Pancreas (tissue), 10 donors: ENCODE measurements around the gene PPP3CA. TPM values are rescaled to one million over a fixed set of nuclear protein-coding genes. Genes with fewer than 3 reads are reported as not detected.

Experiments
- ATAC-seq, 4 donors: fragments of 200-7000 bp; cut with Tn5 transposase; one replicate each; pipeline versions ENCODE4 v1.8.0 to v1.9.1; 2020; ENCODE audit warnings: mild to moderate bottlenecking in 4 of 4, moderate library complexity in 4 of 4
- DNase-seq, 6 donors: peaks; one replicate each; pipeline ENCODE4 v3.0.0-alpha.2; 2020
- FAIRE-seq: peaks from 2 replicates; lab custom pipeline; 2012; peaks lifted over from hg19 to GRCh38; lab: Jason Lieb, UNC
- H3K27ac ChIP-seq, 4 donors: fragments of 200-600 bp; sonication (generic); 1 replicate in 3 of 4; 2 replicates in 1 of 4; pipeline versions ENCODE4 v1.5.0 to v1.8.0; 2020
- H3K27me3 ChIP-seq, 4 donors: fragments of 200-600 bp; one replicate each; pipeline ENCODE4 v1.8.0; 2021
- H3K36me3 ChIP-seq, 3 donors: fragments of 200-600 bp; sonication (generic) in 1 of 3; one replicate each; pipeline versions ENCODE4 v1.5.0 to v1.8.0; 2020 to 2021
- H3K4me1 ChIP-seq, 3 donors: fragments of 200-600 bp; one replicate each; pipeline ENCODE4 v1.8.0; 2021
- H3K4me3 ChIP-seq, 4 donors: fragments of 200-600 bp; sonication (generic) in 2 of 4; one replicate each; pipeline versions ENCODE4 v1.5.0 to v1.8.0; 2020 to 2021
- H3K9me3 ChIP-seq, 4 donors: fragments of 200-600 bp; one replicate each; pipeline ENCODE4 v1.8.0; 2021
- WGBS, 2 donors: extraction: QIAGEN DNeasy Blood & Tissue Kit; methylation state at CpG; one replicate each; pipeline ENCODE4 v1.1.7; 2013; 5-methylcytosine and 5-hydroxymethylcytosine counted together
- intact Hi-C, 3 donors: fragments of 100-400 bp; cut with DNase I; formaldehyde crosslinking; loops; one replicate each; pipeline versions ENCODE4 v1.11.1 to v1.14.2; 2022
- polyA plus RNA-seq, 2 donors: library from polyadenylated mRNA; stranded (reverse); fragments of 200-250 nt; gene quantifications; one replicate each; pipeline ENCODE4 v1.2.3, GENCODE V29; 2013
- total RNA-seq, 6 donors: library from RNA; stranded (reverse); fragmentation: NEBNext Ultra II Directional in 4 of 6; extraction: Animal tissue kit (Norgen Biotek cat#: 25700) in 4 of 6; gene quantifications; one replicate each; pipeline versions ENCODE4 v1.2.1 to v1.2.4, GENCODE V29; 2021 to 2023
- TF ChIP-seq, protein P1 (sequence below), 4 donors: fragments of 200-600 bp; sonication (generic) in 3 of 4; IDR thresholded peaks; one replicate each; pipeline versions ENCODE4 v1.5.0 to v1.8.0; 2021; ENCODE audit warnings: antibody characterized with exemption in 4 of 4
- donor health status: healthy with polysubstance abuse.
- donor health status: DM: no; HTN: no; CAD: no; lungs with moderate emphysema.
- donor health status: DM: no; HTN: no; CAD: no.
- donor health status: control.
- donor health status: control.
- donor health status: Bipolar disorder and iron deficiency.
- donor health status: DM: yes; HTN: yes; CAD: no.
- donor health status: DM: no; HTN: no; CAD: no.
- donor health status: DM: no; HTN: no; CAD: no.
- donor health status: DM: yes; HTN: yes; CAD: no.

The PPP3CA gene
- total and polyA plus RNA-seq, 8 donors, result 4.9 to 22.7 (median 10.3) TPM

GRCh38 chr4:101218346-101218745 is 129.0 kb downstream of the PPP3CA start:
- 73 to 81% methylated on average over 3 of the region's 3 CpGs for WGBS, 2 donors
- ATAC-seq, result no peak
- FAIRE-seq, result no peak
- Histone ChIP-seq H3K9me3 (no peaks in the 10 kb centered on the region), H3K36me3 (no peaks in the 10 kb centered on the region), H3K4me1 (peaks cover 15 to 34% (median 17%) of the 10 kb centered on the region in 3 donors), H3K4me3 (no peak overlapping the region), H3K27me3 (no peaks in the 10 kb centered on the region), H3K27ac (no peak overlapping the region)
- TF ChIP-seq, protein P1, sequence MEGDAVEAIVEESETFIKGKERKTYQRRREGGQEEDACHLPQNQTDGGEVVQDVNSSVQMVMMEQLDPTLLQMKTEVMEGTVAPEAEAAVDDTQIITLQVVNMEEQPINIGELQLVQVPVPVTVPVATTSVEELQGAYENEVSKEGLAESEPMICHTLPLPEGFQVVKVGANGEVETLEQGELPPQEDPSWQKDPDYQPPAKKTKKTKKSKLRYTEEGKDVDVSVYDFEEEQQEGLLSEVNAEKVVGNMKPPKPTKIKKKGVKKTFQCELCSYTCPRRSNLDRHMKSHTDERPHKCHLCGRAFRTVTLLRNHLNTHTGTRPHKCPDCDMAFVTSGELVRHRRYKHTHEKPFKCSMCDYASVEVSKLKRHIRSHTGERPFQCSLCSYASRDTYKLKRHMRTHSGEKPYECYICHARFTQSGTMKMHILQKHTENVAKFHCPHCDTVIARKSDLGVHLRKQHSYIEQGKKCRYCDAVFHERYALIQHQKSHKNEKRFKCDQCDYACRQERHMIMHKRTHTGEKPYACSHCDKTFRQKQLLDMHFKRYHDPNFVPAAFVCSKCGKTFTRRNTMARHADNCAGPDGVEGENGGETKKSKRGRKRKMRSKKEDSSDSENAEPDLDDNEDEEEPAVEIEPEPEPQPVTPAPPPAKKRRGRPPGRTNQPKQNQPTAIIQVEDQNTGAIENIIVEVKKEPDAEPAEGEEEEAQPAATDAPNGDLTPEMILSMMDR (IDR thresholded peaks at IDR 0.05), result no peak
- intact Hi-C loops, result no loop called here
- no peak for DNase-seq

DNA sequence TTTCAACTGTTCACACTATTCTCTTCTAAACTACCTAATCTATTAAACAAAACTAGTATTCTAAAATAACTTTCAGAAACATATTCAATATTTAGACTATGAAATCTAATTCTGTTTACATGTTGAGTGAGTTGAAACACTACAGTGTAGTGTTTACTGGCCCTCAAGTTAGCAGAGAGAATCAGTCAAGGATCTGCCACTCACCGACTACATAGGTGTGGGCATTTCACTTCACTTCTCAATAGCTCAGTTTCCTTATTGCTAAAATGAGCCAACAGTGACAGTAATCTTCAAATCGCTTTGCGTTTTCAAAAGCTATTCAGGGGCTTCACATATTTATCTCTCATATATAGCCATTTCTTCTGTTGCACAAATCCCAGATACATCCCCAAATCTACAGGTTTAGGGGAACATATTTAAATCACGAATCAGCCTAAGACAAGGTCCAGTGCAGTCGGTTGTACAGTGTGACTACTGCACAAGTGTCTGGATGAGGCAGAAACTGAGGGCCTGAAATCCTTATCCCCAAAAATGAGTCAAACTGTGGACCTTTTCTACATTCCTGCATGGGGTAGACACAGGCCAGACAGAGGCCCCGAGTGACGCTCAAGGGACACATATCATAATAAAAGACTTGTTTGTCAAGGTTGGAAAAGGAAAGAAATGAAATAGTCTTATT is 129.8 kb downstream of the PPP3CA start:
- TF ChIP-seq, protein P1 (IDR thresholded peaks at IDR 0.05), result no peak
- no peak for DNase-seq
- H3K4me1 ChIP-seq, result peaks cover 8 to 26% (median 12%) of the 10 kb centered on the region in 3 donors
- ATAC-seq, result no peak
- no peaks in the 10 kb centered on the region for H3K9me3 ChIP-seq
- FAIRE-seq, result no peak
- no peak overlapping the region for H3K4me3 ChIP-seq
- no peaks in the 10 kb centered on the region for H3K27me3 ChIP-seq
- no peaks in the 10 kb centered on the region for H3K36me3 ChIP-seq
- no peak overlapping the region for H3K27ac ChIP-seq
- intact Hi-C loops, result no loop called here
- WGBS, 2 donors, result 87 to 92% methylated on average over 7 of the region's 7 CpGs

DNA sequence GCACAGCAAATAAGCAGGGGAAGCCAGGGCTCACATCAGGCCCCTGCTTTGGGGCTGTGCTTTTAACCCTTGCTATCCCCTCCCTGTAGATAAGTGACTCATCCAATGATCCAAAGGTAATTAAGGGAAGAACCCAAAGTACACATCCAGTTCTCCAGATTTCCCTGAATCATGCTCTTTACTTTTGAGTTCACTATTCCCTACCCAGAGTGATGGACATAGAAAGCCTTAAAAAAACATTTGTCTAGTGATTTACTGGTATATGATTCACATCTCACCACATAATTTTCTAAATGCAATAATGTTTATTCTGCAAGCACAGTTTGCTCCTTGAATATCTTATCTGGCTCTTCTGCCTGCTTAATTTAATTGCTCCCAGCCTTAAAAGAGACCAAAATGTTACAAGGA is 136.2 kb downstream of the PPP3CA start:
- DNase-seq, result no peak
- intact Hi-C loops, result no loop called here
- peak in 1 of 4 donors; percentile 50 for ATAC-seq
- H3K9me3 ChIP-seq, result no peaks in the 10 kb centered on the region
- no peaks in the 10 kb centered on the region for H3K36me3 ChIP-seq
- H3K4me3 ChIP-seq, result no peak overlapping the region
- no peaks in the 10 kb centered on the region for H3K27me3 ChIP-seq
- H3K4me1 ChIP-seq, result peaks cover 0 to 6% (median 0%) of the 10 kb centered on the region in 3 donors
- H3K27ac ChIP-seq, result no peak overlapping the region
- TF ChIP-seq, protein P1 (IDR thresholded peaks at IDR 0.05), result no peak
- FAIRE-seq, result no peak

- FAIRE-seq, result no peak
- 52 to 56% methylated on average over 1 of the region's 1 CpG for WGBS, 2 donors
- Histone ChIP-seq H3K4me1 (peaks cover 0 to 4% (median 0%) of the 10 kb centered on the region in 3 donors), H3K9me3 (no peaks in the 10 kb centered on the region), H3K27me3 (no peaks in the 10 kb centered on the region), H3K4me3 (no peak overlapping the region), H3K36me3 (no peaks in the 10 kb centered on the region), H3K27ac (no peak overlapping the region)
- ATAC-seq, result no peak
- intact Hi-C loops, result no loop called here
- TF ChIP-seq, protein P1 (IDR thresholded peaks at IDR 0.05), result no peak
- DNase-seq, result no peak
These were observed 137.0 kb downstream of the PPP3CA start for GRCh38 chr4:101210331-101210730.

DNA sequence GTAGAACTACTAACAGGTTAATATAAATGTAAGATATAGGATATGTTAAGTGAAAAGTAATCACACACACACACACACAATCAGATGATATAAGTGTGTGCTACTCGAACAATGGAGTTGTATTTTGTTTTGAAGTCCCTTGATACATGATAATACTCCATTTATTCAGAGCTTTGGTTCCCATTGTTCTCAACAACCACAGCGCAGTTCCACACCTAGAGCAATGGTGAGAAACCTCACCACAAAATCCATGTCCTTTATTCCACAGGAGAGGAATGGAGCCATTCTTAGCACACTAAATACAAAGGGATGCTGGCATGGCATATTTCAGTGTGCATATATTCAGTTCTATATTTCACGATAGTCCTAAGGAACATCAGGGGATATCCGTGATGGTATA is 139.2 kb downstream of the PPP3CA start:
- Histone ChIP-seq H3K27me3 (no peaks in the 10 kb centered on the region), H3K4me3 (no peak overlapping the region), H3K36me3 (no peaks in the 10 kb centered on the region), H3K4me1 (no peaks in the 10 kb centered on the region), H3K27ac (no peak overlapping the region), H3K9me3 (no peaks in the 10 kb centered on the region)
- DNase-seq, result no peak
- intact Hi-C loops, result no loop called here
- 78 to 93% methylated on average over 4 of the region's 4 CpGs for WGBS, 2 donors
- TF ChIP-seq, protein P1 (IDR thresholded peaks at IDR 0.05), result no peak
- FAIRE-seq, result no peak
- ATAC-seq, result no peak
